A673 (cell line): ENCODE results near the gene VTN.

Experiments used
- EZH2 ChIP-seq: fragments of 200-600 bp; sonication (generic); IDR thresholded peaks from 2 replicates; pipeline ENCODE4 v1.6.1; 2017; ENCODE audit warnings: borderline replicate concordance, low read depth, mild to moderate bottlenecking, mixed read lengths, antibody characterized with exemption, low read length; ENCODE audit not compliant: poor library complexity, severe bottlenecking
- TF ChIP-seq, protein P1 (sequence below): fragments of 300-800, 200-600 bp; sonication (generic); conservative IDR thresholded peaks from 2 replicates; pipeline ENCODE4 v1.5.1; 2017; ENCODE audit warnings: low read depth, mild to moderate bottlenecking, antibody characterized with exemption, low read length, moderate library complexity, mixed read lengths

DNA sequence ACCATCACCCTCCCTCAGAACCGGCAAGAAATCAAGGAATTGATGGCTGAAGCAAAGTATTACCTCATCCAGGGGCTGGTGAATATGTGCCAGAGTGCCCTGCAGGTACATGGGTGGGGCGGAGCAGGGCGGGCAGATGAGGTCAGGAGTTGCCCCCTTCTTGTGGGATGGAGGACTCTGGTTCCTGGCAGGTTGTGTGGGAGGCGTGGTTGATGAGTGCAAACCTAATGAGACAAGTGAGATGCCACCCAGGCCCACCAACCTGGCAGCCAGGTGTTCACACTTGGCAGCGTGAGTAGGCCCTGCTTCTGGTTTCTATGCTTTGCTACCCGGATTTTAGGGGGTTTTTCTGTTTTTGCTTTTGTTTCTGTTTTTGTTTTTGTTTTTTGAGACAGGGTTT, 29.7 kb downstream of the VTN start:
- TF ChIP-seq, protein P1, sequence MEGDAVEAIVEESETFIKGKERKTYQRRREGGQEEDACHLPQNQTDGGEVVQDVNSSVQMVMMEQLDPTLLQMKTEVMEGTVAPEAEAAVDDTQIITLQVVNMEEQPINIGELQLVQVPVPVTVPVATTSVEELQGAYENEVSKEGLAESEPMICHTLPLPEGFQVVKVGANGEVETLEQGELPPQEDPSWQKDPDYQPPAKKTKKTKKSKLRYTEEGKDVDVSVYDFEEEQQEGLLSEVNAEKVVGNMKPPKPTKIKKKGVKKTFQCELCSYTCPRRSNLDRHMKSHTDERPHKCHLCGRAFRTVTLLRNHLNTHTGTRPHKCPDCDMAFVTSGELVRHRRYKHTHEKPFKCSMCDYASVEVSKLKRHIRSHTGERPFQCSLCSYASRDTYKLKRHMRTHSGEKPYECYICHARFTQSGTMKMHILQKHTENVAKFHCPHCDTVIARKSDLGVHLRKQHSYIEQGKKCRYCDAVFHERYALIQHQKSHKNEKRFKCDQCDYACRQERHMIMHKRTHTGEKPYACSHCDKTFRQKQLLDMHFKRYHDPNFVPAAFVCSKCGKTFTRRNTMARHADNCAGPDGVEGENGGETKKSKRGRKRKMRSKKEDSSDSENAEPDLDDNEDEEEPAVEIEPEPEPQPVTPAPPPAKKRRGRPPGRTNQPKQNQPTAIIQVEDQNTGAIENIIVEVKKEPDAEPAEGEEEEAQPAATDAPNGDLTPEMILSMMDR, result no peak
- no peak for TF ChIP-seq EZH2
